Forelimb muscle (tissue), 1 donor: ENCODE data around the gene ARFIP1. TPM values are rescaled to one million over a fixed set of nuclear protein-coding genes. Genes with fewer than 3 reads are reported as not detected.
"Not testable (repeated sequence)": the region's sequence is repeated elsewhere in the genome, so short reads cannot be mapped to it uniquely, and the experiment has no call there.

ENCODE experiments used
- DNase-seq: peaks from one replicate; pipeline ENCODE4 v3.0.0-alpha.2; 2013; ENCODE audit warnings: low read depth
- polyA plus RNA-seq: library from polyadenylated mRNA; unstranded; fragments of 120-200 nt; gene quantifications from one replicate; pipeline ENCODE4 v1.2.1, GENCODE V29; 2013; ENCODE audit not compliant: insufficient read length

ARFIP1 gene
- polyA plus RNA-seq, 1 donor = 16.7 TPM

GRCh38 chr4:152896811-152897210, 117.1 kb downstream of the ARFIP1 start:
- no peak for DNase-seq

- not testable (repeated sequence) for DNase-seq
These were observed 118.4 kb downstream of the ARFIP1 start for GRCh38 chr4:152898133-152898532.

- no peak for DNase-seq
These were observed 118.9 kb downstream of the ARFIP1 start for GRCh38 chr4:152898606-152899005.

- no peak for DNase-seq
These were observed 120.6 kb downstream of the ARFIP1 start for GRCh38 chr4:152900395-152900794.

- no peak for DNase-seq
These were observed 121.5 kb downstream of the ARFIP1 start for GRCh38 chr4:152901205-152901604.

GRCh38 chr4:152903658-152904057, 123.9 kb downstream of the ARFIP1 start:
- DNase-seq = no peak

GRCh38 chr4:152909901-152910300, 130.1 kb downstream of the ARFIP1 start:
- DNase-seq = no peak

- DNase-seq = no peak
These were observed 130.8 kb downstream of the ARFIP1 start for GRCh38 chr4:152910521-152910920.

GRCh38 chr4:152917543-152918395, 138.0 kb downstream of the ARFIP1 start:
- no peak for DNase-seq

GRCh38 chr4:152919826-152920225, 140.1 kb downstream of the ARFIP1 start:
- DNase-seq = no peak

- no peak for DNase-seq
These were observed 141.0 kb downstream of the ARFIP1 start for GRCh38 chr4:152920768-152921167.

- no peak for DNase-seq
These were observed 141.5 kb downstream of the ARFIP1 start for GRCh38 chr4:152921284-152921683.

- DNase-seq = no peak
These were observed 146.1 kb downstream of the ARFIP1 start for GRCh38 chr4:152925851-152926250.

- DNase-seq = no peak
These were observed 147.2 kb downstream of the ARFIP1 start for GRCh38 chr4:152926959-152927358.

GRCh38 chr4:152927737-152928136, 148.0 kb downstream of the ARFIP1 start:
- no peak for DNase-seq

- DNase-seq = no peak
These were observed 148.5 kb downstream of the ARFIP1 start for GRCh38 chr4:152928286-152928685.

GRCh38 chr4:152929888-152930287, 150.1 kb downstream of the ARFIP1 start:
- DNase-seq = no peak

GRCh38 chr4:152935143-152935542, 155.4 kb downstream of the ARFIP1 start:
- DNase-seq = no peak

- no peak for DNase-seq
These were observed 156.1 kb downstream of the ARFIP1 start, which contains the start of gene FHDC1 for GRCh38 chr4:152935631-152936445. Gene FHDC1 (plus strand): TSS chr4:152936323. CDS start chr4:152943058, 6,735 bp downstream.

GRCh38 chr4:152936446-152937335, 156.9 kb downstream of the ARFIP1 start:
- DNase-seq = no peak
